Endothelial cell (in vitro differentiated cells): ENCODE data around the gene TRABD2B. TPM values are rescaled to one million over a fixed set of nuclear protein-coding genes. Genes with fewer than 3 reads are reported as not detected.

Experiments
- DNase-seq: peaks from one replicate; pipeline ENCODE4 v3.0.0; 2021; ENCODE audit warnings: low spot score
- H3K27ac Mint-ChIP-seq: one replicate; pipeline ENCODE4 v1.8.0; 2021; ENCODE audit warnings: mixed read lengths, inconsistent platforms; ENCODE audit not compliant: unreplicated experiment
- H3K27me3 Mint-ChIP-seq: one replicate; pipeline ENCODE4 v1.8.0; 2021; ENCODE audit warnings: mild to moderate bottlenecking, moderate library complexity, mixed read lengths, inconsistent platforms; ENCODE audit not compliant: unreplicated experiment
- H3K36me3 Mint-ChIP-seq: one replicate; pipeline ENCODE4 v1.8.0; 2021; ENCODE audit warnings: mild to moderate bottlenecking, low read depth, mixed read lengths, inconsistent platforms; ENCODE audit not compliant: unreplicated experiment
- H3K4me1 Mint-ChIP-seq: one replicate; pipeline ENCODE4 v1.8.0; 2021; ENCODE audit warnings: mild to moderate bottlenecking, mixed read lengths, inconsistent platforms; ENCODE audit not compliant: unreplicated experiment
- H3K4me3 Mint-ChIP-seq: one replicate; pipeline ENCODE4 v1.8.0; 2021; ENCODE audit warnings: mild to moderate bottlenecking, mixed read lengths, inconsistent platforms; ENCODE audit not compliant: unreplicated experiment
- H3K9me3 Mint-ChIP-seq: one replicate; pipeline ENCODE4 v1.8.0; 2021; ENCODE audit warnings: mixed read lengths, inconsistent platforms; ENCODE audit not compliant: unreplicated experiment
- total RNA-seq: library from RNA; stranded (reverse); fragmentation: NEBNext Ultra II Directional; extraction: Animal tissue kit (Norgen Biotek cat#: 25700); gene quantifications from one replicate; pipeline ENCODE4 v1.2.1, GENCODE V29; 2021; ENCODE audit not compliant: unreplicated experiment
- TF ChIP-seq, protein P1 (sequence below): fragments of 200-600 bp; sonication (generic); IDR thresholded peaks from one replicate; pipeline ENCODE4 v1.5.0; 2021; ENCODE audit warnings: antibody characterized with exemption; ENCODE audit not compliant: unreplicated experiment

TRABD2B gene
- total RNA-seq, 1 donor from 2014 or later = 1.0 TPM

- no peak for DNase-seq
- peaks cover 4% of the 10 kb centered on the region for H3K36me3 Mint-ChIP-seq
- H3K9me3 Mint-ChIP-seq = no peaks in the 10 kb centered on the region
- TF ChIP-seq, protein P1, sequence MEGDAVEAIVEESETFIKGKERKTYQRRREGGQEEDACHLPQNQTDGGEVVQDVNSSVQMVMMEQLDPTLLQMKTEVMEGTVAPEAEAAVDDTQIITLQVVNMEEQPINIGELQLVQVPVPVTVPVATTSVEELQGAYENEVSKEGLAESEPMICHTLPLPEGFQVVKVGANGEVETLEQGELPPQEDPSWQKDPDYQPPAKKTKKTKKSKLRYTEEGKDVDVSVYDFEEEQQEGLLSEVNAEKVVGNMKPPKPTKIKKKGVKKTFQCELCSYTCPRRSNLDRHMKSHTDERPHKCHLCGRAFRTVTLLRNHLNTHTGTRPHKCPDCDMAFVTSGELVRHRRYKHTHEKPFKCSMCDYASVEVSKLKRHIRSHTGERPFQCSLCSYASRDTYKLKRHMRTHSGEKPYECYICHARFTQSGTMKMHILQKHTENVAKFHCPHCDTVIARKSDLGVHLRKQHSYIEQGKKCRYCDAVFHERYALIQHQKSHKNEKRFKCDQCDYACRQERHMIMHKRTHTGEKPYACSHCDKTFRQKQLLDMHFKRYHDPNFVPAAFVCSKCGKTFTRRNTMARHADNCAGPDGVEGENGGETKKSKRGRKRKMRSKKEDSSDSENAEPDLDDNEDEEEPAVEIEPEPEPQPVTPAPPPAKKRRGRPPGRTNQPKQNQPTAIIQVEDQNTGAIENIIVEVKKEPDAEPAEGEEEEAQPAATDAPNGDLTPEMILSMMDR = no peak
- no peak overlapping the region for H3K27ac Mint-ChIP-seq
- peaks cover 3% of the 10 kb centered on the region for H3K4me1 Mint-ChIP-seq
- peaks cover 20% of the 10 kb centered on the region for H3K27me3 Mint-ChIP-seq
- H3K4me3 Mint-ChIP-seq = no peak overlapping the region
Observed at GRCh38 chr1:47711848-47712492, 285.2 kb downstream of the TRABD2B start.

DNA sequence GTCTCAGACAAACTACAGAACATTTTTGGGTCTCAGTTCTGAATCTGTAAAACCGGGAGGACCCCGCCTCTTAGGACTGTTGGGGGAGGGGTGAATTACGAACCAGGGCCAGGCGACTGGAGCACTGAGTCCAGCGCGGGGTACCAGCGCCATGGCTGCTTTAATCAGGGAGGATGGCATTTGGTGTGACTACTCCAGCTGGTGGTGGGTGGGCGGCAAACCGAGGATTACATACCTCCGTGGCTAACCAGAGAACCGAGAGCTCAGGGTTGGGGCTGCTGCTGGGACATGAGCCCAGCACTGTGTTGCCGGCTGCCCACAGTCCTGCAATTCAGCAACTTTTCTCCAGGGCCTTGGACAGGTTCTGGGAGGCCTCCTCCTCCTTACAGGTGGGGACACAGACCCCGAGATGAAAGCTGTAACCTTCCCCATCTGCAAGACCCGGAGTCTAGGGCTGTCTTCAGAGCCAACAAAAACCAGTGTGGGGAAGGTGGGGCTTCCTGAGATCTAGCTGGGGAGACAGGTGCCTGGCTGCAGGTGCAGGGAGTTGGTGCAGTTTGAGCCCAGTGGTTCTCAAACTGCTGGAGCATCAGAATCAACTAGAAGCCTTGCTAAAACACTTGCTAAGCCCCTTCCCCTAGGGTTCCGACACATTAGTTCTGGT lies 285.9 kb downstream of the TRABD2B start:
- H3K9me3 Mint-ChIP-seq = no peaks in the 10 kb centered on the region
- TF ChIP-seq, protein P1 = no peak
- DNase-seq = no peak
- no peak overlapping the region for H3K27ac Mint-ChIP-seq
- peaks cover 3% of the 10 kb centered on the region for H3K4me1 Mint-ChIP-seq
- peaks cover 4% of the 10 kb centered on the region for H3K36me3 Mint-ChIP-seq
- H3K27me3 Mint-ChIP-seq = peaks cover 20% of the 10 kb centered on the region
- no peak overlapping the region for H3K4me3 Mint-ChIP-seq

Other genes with a start within 250 kb of the TRABD2B start
- 1.1 TPM for gene SLC5A9, start 225.3 kb upstream of the TRABD2B start, total RNA-seq